Heart left ventricle (tissue), 16 donors: ENCODE results near the gene LGALS3BP. TPM values are rescaled to one million over a fixed set of nuclear protein-coding genes. Genes with fewer than 3 reads are reported as not detected.

Experiments
- ATAC-seq, 4 donors: fragments of 200-7000 bp; cut with Tn5 transposase; one replicate each; pipeline ENCODE4 v1.9.1; 2020 to 2022; ENCODE audit warnings: moderate library complexity in 4 of 4, mild to moderate bottlenecking in 3 of 4, moderate number of reproducible peaks in 1 of 4
- DNase-seq, 5 donors: peaks; one replicate each; pipeline ENCODE4 v3.0.0-alpha.2; 2020
- H3K27ac ChIP-seq, 12 donors: fragments of 200-600 bp; sonication (generic) in 4 of 12; one replicate each; pipeline versions ENCODE4 v1.5.0 to v1.8.0; 2016 to 2022; ENCODE audit warnings: mild to moderate bottlenecking in 2 of 12
- H3K27me3 ChIP-seq, 9 donors: fragments of 200-600 bp; sonication (generic) in 2 of 9; one replicate each; pipeline versions ENCODE4 v1.5.1 to v1.8.0; 2016 to 2022; ENCODE audit warnings: mild to moderate bottlenecking in 3 of 9
- H3K36me3 ChIP-seq, 9 donors: fragments of 200-600 bp; sonication (generic) in 2 of 9; one replicate each; pipeline versions ENCODE4 v1.5.0 to v1.8.0; 2018 to 2022; ENCODE audit warnings: mild to moderate bottlenecking in 2 of 9
- H3K4me1 ChIP-seq, 12 donors: fragments of 200-600 bp; sonication (generic) in 4 of 12; one replicate each; pipeline versions ENCODE4 v1.5.0 to v1.8.0; 2016 to 2022; ENCODE audit warnings: mild to moderate bottlenecking in 3 of 12
- H3K4me3 ChIP-seq, 12 donors: fragments of 200-600 bp; sonication (generic) in 4 of 12; one replicate each; pipeline versions ENCODE4 v1.5.0 to v1.8.0; 2017 to 2022; ENCODE audit warnings: mild to moderate bottlenecking in 9 of 12, moderate library complexity in 4 of 12
- H3K9me3 ChIP-seq, 12 donors: fragments of 200-600 bp; sonication (generic) in 4 of 12; one replicate each; pipeline versions ENCODE4 v1.5.0 to v1.8.0; 2016 to 2022; ENCODE audit warnings: mild to moderate bottlenecking in 1 of 12
- CTCF ChIP-seq, 12 donors: fragments of 200-600 bp; sonication (generic) in 4 of 12; IDR thresholded peaks; one replicate each; pipeline versions ENCODE4 v1.5.0 to v1.8.0; 2018 to 2022; ENCODE audit warnings: antibody characterized with exemption in 12 of 12, mild to moderate bottlenecking in 5 of 12
- POLR2A ChIP-seq, 2 donors: fragments of 450-650 bp; IDR thresholded peaks; one replicate each; pipeline ENCODE4 v1.6.1; 2017; ENCODE audit warnings: antibody characterized with exemption in 2 of 2, mild to moderate bottlenecking in 2 of 2, moderate library complexity in 2 of 2
- WGBS, 4 donors: extraction: QIAGEN DNeasy Blood & Tissue Kit in 2 of 4; methylation state at CpG; one replicate each; pipeline versions ENCODE4 v1.1.5 to v1.1.7; 2013 to 2018; 5-methylcytosine and 5-hydroxymethylcytosine counted together
- intact Hi-C, 10 donors: fragments of 100-400 bp; cut with DNase I; formaldehyde crosslinking; loops; one replicate each; pipeline versions ENCODE4 v1.11.1 to v1.14.2; 2022
- polyA plus RNA-seq, 2 donors: library from polyadenylated mRNA; stranded (reverse); fragments of 200-250 nt; gene quantifications; one replicate each; pipeline ENCODE4 v1.2.3, GENCODE V29; 2013
- total RNA-seq, 9 donors: library from RNA; depleted of rRNA in 2 of 9; stranded (reverse); fragments of >200 nt in 2 of 9; fragmentation: NEBNext Ultra II Directional in 3 of 9; extraction: Animal tissue kit (Norgen Biotek cat#: 25700) in 3 of 9; gene quantifications; one replicate each; pipeline versions ENCODE4 v1.1.0 to v1.2.4, GENCODE V29; 2016 to 2023
- donor health status: ischemic (EF 13 %, LVEDD 7.1; RV severe dilation, severe dysfunction).
- donor health status: healthy with polysubstance abuse.
- donor health status: DM: no; HTN: yes; CAD: no.
- donor health status: DM: no; HTN: no; CAD: no.
- donor health status: ischemic (EF 25% LVEDD 6.9; RV normal size, moderate dysfunction).
- donor health status: ischemic (EF 25% LVEDD 5.7; RV mildly dilated, moderate dysfunction).
- donor health status: healthy.
- donor health status: DM: yes; HTN: yes; CAD: no.
- donor health status: ischemic (EF 35%, LVEDD 5.7; RV mildly dilated, moderate dysfunction).
- donor health status: nonischemic (EF 11% LVEDD 7.7; RV severe dilation, severe dysfunction).
- donor health status: DM: yes; HTN: yes; CAD: no.
- donor health status: PGD.
- donor health status: ischemic (EF 29% LVEDD 5.4; RV normal size, mild dysfunction).
- donor health status: nonischemic (EF 23%, LVEDD 6.1; RV moderate dilation, normal function).

The LGALS3BP gene
- total and polyA plus RNA-seq, 11 donors = 178 to 1,343 (median 547) TPM

DNA sequence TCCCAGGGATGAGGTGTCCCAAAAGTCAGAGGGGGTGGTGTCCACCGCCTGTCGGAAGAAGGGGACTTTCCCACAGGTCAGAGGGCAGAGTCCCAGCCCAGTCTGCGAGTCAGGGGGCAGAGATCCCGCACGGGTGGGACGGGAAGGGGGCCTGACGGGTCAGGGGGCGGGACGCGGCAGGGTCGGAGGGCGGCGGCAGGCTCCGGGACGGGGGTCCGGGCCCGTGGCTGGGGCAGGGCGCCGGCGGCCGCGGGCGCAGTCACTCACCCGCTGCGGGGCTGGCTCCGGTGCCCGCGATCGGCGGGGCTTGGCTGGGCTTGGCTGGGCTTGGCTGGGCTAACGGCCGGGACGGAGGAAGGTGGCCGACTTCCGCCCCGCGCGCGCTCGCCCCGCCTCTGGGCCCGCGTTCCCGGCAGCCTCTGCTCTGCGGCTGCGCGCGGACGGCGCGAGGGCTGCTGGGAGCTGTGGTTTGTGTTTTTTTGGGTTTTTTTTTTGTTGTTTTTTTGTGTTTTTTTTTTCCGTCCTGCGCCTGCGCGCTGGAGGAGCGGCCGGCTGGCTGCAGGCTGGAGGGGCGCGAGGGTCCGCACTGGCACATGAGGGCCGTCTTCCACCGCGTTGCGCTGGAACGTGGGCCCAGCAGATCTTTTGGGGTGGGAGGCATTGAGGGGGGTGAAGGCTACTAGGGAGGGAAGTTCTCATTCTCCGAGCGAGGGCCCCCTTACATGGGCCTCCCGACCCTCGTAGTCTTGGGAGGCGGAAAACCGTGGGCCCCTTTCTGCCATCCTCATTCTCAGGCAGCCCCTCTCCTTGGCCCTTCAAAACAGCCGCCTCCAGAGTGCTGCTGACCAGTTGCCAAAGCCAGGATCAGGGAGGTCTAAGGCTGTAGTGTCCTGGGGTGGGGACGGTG lies 29.9 kb upstream of the LGALS3BP start, which contains the start of gene CANT1:
Gene CANT1 (minus strand): TSS at position 368 of the 907 bp plus-strand sequence. CDS start 12,142 bp downstream, outside the sequence.
- H3K4me1 ChIP-seq = peaks cover 7 to 48% (median 33%) of the 10 kb centered on the region in 12 donors
- 0 to 1% (median 1%) methylated on average over 42 to 73 of the region's 73 CpGs for WGBS, 4 donors
- H3K27ac ChIP-seq = peak within 1 kb of the TSS; percentile 68 to 94 (median 88)
- TF ChIP-seq CTCF (IDR thresholded peaks at IDR 0.05) (no peak), POLR2A (IDR thresholded peaks at IDR 0.05) (peak in 1 of 2 donors; percentile 60)
- peak; percentile 81 to 97 (median 96) for ATAC-seq
- H3K36me3 ChIP-seq = peaks cover 0 to 5% (median 0%) of the 10 kb centered on the region in 9 donors
- H3K4me3 ChIP-seq = peak within 1 kb of the TSS; percentile 57 to 100 (median 83)
- no peaks in the 10 kb centered on the region for H3K27me3 ChIP-seq
- intact Hi-C loops = loop anchor here in 4 of 10 donors (10.0 kb wide), 2 partner anchors 75 to 385 kb away; no protein-coding TSS in a partner anchor
- DNase-seq = peak; percentile 86 to 93 (median 88)
- H3K9me3 ChIP-seq = no peaks in the 10 kb centered on the region

DNA sequence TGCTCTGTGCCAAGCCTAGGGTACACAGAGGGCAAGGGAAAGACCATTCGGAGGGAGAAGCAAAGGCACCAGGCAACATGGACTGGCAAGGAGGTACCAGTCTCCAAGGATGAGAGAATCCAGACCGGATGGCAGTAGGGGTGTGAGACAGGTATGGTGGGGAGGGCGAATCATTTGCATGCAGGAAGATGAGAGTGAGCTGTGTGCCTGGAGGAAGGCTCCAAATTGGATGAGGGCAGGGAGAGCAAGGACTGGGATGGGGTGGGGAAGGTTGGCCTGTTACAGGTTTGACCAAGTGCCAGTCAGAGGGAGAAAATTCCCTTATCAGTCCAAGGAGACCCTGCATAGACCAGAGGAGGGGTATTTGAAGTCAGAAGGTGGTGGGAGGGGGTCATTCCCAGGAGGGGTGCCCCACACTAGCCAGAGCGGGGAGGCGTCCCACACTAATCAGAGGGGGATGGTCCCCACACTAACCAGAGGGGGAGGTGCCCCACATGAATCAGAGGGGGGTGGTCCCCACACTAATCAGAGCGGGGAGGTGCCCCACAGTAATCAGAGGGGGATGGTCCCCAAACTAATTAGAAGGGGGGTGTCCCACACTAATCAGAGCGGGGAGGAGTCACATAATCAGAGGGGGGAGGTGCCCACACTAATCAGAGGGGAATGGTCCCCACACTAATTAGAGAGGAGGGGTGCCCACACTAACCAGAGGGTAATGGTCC lies 29.1 kb upstream of the LGALS3BP start:
- H3K4me3 ChIP-seq = peak overlapping the region; percentile 57 to 100 (median 83)
- H3K4me1 ChIP-seq = peaks cover 7 to 48% (median 33%) of the 10 kb centered on the region in 12 donors
- peak overlapping the region; percentile 68 to 94 (median 88) for H3K27ac ChIP-seq
- intact Hi-C loops = no loop called here
- DNase-seq = peak in 1 of 5 donors; percentile 17
- H3K36me3 ChIP-seq = peaks cover 0 to 5% (median 0%) of the 10 kb centered on the region in 9 donors
- peak; percentile 2 to 10 (median 6) for ATAC-seq
- TF ChIP-seq CTCF (IDR thresholded peaks at IDR 0.05) = no peak
- no peak for TF ChIP-seq POLR2A (IDR thresholded peaks at IDR 0.05)
- WGBS, 4 donors = 32 to 41% (median 39%) methylated on average over 6 to 7 of the region's 7 CpGs
- no peaks in the 10 kb centered on the region for H3K9me3 ChIP-seq
- H3K27me3 ChIP-seq = no peaks in the 10 kb centered on the region

DNA sequence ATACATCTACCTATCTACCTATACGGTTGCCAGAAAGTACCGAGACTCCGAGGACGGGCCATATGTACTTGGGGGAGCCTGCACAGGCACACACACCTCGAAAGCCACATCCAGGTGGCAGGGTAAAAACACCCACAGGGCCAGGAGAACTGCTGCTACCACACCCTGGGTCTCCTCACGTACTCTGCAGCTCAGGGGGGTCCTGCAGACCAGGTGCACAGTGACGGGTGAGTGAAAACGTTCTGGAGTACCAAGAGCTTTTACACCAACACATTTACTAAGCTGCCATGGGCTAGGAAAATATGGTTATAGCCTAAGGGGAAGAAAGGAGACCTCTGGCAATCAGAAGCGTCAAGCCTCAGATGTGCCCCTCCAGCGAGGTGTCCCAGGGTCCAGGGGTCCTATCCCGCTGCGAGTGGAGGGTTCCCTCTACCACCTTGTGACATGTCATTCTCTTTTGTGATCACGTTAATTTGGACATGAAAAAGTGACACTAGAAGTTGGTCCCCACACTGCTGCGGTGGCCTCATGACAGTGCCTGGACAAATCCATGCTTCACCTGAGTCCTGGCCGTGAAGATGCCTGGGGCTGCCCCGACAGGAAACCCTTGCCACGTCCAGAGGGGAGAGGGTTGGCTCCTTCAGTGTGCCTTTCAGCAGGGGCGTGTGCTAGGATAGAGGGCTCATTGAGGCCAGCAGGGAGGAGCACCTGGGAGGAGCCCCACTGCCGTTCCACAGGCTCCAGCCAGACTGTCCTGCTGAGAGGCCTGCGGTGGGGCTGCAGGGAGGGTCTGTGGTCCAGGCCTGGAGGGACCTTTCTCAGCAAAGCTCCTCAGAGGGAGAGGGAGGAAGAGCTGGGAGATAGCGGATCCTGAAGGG lies 28.0 kb upstream of the LGALS3BP start:
- ATAC-seq = no peak
- TF ChIP-seq POLR2A (IDR thresholded peaks at IDR 0.05) = no peak
- TF ChIP-seq CTCF (IDR thresholded peaks at IDR 0.05) = no peak
- no peaks in the 10 kb centered on the region for H3K27me3 ChIP-seq
- peak overlapping the region in 2 of 12 donors; percentile 92 to 94 for H3K4me3 ChIP-seq
- intact Hi-C loops = no loop called here
- peaks cover 7 to 48% (median 33%) of the 10 kb centered on the region in 12 donors for H3K4me1 ChIP-seq
- no peaks in the 10 kb centered on the region for H3K9me3 ChIP-seq
- H3K27ac ChIP-seq = no peak overlapping the region
- WGBS, 4 donors = 80 to 85% (median 80%) methylated on average over 20 to 21 of the region's 21 CpGs
- no peak for DNase-seq
- peaks cover 0 to 8% (median 0%) of the 10 kb centered on the region in 9 donors for H3K36me3 ChIP-seq
